NCI-H146 treated with DMSO at 0.1 percent for 48 hours (cell line): Measurements from ENCODE around the gene SPAG8.

Experiments
- DNase-seq: peaks from one replicate; lab custom pipeline; 2025; ENCODE audit not compliant: unreplicated experiment; lab: John Stamatoyannopoulos, UW

The SPAG8 gene, protein sequence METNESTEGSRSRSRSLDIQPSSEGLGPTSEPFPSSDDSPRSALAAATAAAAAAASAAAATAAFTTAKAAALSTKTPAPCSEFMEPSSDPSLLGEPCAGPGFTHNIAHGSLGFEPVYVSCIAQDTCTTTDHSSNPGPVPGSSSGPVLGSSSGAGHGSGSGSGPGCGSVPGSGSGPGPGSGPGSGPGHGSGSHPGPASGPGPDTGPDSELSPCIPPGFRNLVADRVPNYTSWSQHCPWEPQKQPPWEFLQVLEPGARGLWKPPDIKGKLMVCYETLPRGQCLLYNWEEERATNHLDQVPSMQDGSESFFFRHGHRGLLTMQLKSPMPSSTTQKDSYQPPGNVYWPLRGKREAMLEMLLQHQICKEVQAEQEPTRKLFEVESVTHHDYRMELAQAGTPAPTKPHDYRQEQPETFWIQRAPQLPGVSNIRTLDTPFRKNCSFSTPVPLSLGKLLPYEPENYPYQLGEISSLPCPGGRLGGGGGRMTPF

DNA sequence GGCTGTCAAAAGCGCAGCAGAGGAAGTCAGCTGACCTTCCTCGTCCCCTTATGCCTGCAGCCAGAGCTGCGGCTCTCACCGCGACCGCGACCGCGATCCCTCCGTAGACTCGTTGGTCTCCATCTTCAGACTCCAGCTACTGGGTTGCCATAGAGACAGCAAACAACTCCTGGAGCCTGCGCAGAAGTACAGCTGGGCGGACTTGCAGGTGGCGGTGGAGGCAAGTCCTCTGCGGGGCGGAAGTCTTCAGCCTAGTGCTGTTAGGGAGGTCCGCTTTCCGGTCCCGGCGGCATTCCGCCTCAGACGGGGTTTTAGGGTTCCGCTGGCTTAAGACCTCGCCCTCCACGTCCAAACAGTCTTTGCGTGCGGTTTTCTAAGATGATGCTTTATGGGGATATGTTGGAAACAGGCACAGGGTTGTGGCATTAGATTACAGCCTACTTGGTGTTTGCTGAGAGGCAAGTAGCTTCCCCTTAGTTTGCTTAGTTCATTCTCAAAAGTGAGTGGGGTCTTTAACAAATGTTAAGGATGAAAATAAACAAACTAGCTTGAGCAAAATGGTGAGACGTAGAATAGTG lies at the start of gene SPAG8:
SPAG8 (minus strand) TSS at position 238 of the 578 bp plus-strand sequence; CDS start at position 123, 115 bp downstream.
- DNase-seq, result peak; percentile 95

DNA sequence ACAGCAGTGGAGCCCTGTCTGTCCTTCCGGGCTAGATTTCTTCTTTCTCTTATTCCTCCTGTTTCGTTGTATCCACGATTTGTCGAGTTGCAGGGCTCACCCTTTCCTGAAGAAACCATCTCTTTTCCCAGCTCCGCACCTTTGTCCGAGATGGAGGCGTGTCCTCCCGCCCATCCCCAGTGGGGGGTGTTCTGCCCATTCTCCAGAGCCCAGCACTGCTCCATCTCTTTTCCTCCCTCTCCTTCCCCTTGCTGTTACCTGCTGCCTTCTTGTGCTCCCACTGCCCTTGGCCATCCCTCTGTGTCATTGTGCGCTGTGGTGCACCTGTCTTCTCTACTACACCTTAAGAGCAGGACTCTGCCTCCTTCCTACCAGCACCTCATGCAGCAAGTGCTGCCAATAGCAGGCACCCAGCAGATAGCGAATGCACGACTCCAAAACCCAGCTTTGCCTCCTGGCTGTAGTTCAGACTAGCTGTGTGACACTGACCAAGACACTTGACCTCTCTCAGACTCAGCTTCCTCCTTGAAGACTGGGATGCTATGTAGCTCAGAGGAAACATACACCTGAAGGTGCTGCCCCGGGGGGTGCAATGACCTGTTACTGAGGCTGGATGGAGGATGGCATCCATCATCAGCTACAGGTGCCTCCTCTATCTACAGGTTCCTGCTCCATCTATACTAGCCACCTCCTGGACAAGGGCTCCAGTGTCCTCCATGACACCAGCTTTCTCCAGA lies 49.3 kb upstream of the SPAG8 start:
- no peak for DNase-seq

- DNase-seq, result no peak
These were observed 47.9 kb upstream of the SPAG8 start for GRCh38 chr9:35859990-35860339.

GRCh38 chr9:35859310-35859989 lies 47.4 kb upstream of the SPAG8 start:
- DNase-seq, result no peak

DNA sequence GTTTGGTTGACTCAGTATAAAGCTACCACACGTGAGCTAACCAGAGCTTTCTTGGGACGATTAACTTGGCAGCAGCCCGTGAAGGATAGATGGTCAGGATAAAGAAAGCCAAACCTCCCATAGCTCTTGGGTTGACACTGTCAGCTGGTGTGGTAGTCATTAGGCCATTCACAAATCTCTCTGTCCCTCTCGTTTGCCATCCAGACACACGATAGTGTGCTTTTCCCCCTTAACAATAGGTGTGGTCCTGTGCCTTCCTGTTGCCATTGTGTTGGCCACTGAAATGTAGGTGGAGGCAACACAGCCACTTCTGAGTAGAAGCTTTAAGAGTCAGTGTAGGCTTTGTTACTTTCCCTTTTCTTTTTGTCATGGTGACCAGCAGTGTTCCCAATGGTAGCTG lies 46.4 kb upstream of the SPAG8 start:
- no peak for DNase-seq

DNA sequence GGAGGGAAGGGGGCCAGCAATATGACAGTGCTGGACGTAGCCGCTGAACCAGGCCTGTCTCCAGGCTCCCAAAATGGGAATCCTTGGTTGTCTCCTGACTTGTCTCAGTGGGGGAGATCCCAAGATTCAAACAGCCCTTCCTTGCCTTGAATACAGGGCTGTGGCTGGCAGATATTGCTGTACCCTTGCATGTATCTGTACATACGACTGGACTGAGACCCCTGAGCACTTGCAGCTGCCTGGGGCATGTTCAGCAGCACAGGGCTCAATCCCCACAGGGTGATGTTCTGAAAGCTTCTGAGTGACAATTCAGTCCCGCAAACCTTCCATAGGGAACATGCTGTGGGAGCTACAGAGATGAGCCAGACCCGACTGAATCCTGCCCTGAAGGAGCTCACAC lies 44.8 kb upstream of the SPAG8 start:
- no peak for DNase-seq

GRCh38 chr9:35856206-35856605 lies 44.1 kb upstream of the SPAG8 start:
- no peak for DNase-seq

- no peak for DNase-seq
These were observed 42.2 kb upstream of the SPAG8 start for GRCh38 chr9:35854091-35854762.

DNA sequence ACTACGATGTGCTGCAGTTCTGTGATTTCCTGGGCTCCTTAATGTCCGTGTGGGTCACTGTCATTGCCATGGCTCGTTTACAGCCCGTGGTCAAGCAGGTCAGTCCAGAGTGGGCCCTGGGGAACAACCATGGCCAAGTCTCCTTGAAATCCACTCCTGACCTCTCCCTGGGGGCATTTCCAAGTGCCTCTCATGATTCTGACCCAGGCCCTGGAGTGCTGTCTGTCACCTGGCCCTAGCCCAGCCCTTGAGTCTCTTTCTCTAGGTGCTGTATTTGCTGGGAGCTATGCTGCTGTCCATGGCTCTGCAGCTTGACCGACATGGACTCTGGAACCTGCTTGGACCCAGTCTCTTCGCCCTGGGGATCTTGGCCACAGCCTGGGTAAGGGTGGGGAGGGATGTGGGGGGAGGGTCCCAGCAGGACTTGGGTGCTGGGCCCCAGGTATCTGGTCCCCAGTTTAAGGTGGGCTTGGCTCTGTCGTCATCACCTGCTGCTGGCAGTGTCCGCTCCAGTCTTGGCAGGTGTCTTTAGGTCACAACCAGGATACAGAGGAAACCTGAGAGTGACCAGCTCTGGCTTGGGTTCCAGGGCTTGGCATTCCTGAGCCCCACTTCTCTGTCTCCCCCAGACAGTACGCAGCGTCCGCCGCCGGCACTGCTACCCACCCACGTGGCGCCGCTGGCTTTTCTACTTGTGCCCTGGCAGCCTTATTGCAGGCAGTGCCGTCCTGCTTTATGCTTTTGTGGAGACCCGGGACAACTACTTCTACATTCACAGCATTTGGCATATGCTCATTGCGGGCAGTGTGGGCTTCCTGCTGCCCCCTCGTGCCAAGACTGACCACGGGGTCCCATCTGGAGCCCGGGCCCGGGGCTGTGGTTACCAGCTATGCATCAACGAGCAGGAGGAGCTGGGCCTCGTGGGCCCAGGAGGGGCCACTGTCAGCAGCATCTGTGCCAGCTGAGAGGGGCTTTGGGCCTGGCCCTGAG lies 41.1 kb upstream of the SPAG8 start:
- DNase-seq, result no peak

DNA sequence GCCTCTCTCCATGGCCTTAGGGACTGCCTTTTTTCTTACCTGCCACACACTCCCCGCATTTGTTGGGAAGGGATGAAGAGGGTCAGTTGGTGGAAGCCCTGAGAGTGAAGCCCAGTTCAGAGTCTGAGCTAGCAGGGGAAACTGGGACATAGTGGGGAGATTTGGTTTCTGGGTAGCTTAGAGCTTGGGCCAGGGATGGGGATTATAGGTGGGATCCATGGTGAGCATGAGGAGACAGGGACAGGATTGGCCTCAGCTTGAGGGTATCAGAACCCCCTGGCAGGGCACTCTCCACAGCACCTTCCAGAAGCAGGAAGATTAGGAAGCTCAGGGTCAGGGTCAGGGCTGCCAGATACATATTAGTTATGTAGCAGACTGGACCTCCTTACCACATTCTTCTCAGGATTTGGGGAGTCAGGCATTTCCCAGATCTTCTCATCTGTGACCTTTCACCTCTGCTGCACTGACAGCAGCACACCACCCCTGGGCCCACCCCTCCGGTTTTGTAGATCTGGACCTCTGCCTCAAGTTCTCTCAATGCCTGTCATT lies 40.3 kb upstream of the SPAG8 start:
- DNase-seq, result no peak

DNA sequence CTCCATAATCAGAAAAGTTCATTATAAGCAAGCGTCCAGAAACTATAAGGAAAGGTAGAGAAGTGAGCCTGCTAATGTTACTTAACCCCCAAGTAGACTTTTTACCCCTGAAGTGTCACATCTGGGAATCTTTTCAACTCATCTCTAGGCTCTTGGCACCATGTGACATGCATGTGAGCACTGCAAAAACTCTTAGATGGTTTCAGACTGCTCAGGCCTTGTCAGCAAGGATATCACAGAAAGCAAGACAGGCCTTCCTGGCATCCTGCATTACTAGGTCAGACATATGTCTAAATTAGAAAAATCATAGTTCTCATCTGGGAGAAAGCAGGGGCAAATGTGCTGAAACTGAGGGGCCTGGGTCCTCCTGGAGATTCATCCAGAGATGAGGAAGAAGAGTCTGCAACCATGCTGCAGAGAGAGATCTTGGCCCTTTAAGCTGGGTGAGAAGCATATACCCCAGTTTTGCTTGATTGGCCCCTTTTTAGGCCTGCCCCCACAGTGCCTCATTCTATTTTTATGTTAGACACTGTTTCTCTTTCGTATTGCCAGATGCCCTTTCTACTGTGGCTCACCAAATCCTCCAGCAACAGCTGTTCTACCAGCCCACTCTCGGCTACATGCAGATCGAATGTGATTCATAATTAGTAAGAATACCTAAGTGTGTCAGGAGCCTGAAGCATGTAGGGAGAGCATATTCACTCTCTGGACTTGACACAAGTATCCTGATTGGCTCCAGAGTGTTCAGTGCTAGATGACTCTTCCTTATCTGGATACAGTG lies 35.9 kb upstream of the SPAG8 start:
- no peak for DNase-seq

DNA sequence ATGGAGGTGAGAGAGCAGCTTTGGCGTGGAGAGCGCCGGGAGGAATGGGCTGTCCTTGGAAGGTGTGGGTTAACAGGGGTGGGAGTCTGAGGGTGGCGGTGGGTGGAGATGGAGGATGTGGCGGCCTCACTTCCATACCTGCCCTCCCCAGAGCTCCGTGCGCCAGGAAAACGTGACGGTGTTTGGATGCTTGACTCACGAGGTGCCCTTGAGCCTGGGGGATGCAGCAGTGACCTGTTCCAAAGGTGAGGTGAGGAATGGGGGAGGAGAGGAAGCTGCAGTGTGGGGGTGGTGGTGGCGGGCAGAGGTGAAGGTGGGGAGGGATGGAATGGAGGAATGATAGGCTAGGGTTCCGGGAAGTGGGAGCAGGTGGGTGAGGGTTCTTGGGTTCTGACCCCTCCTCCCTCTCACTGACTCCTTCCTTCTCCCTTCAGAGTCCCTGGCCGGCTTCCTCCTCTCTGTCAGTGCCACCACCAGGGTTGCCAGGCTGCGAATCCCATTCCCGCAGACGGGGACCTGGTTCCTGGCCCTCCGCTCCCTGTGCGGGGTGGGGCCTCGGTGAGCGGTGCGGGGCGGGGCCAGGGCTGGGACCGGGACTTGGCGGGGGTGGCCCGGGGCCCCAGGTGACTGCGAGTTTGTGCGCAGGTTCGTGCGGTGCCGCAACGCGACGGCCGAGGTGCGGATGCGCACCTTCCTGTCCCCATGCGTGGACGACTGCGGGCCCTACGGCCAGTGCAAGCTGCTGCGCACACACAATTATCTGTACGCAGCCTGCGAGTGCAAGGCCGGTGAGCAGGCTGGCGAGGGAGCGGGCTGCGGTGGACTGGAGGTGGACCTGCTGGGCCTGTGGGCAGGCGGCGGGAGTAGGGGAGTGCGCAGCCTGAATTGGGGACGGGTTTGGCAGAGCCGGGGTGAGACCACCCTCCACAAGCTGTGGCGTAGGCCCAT lies 34.0 kb upstream of the SPAG8 start:
- no peak for DNase-seq

GRCh38 chr9:35844628-35845270 lies 32.7 kb upstream of the SPAG8 start:
- DNase-seq, result no peak

DNA sequence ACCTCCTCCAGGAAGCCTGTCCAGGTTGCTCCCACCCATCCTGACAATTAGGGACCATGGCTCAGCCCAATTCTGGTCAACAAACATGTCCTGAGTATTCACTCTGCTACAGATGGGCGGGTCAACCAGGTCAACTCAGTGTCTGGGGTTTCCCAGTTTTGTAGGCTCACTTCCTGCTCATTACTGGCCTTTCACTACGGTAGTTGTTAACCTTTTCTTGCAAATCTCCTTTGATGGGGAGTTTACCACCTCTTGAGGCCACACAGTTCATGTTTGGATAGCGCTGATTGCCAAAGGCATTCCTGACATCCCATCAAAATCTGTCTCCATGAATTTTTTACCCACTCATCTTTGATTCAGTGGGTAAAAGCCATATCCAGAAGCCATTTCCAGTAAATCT lies 30.7 kb upstream of the SPAG8 start:
- no peak for DNase-seq

DNA sequence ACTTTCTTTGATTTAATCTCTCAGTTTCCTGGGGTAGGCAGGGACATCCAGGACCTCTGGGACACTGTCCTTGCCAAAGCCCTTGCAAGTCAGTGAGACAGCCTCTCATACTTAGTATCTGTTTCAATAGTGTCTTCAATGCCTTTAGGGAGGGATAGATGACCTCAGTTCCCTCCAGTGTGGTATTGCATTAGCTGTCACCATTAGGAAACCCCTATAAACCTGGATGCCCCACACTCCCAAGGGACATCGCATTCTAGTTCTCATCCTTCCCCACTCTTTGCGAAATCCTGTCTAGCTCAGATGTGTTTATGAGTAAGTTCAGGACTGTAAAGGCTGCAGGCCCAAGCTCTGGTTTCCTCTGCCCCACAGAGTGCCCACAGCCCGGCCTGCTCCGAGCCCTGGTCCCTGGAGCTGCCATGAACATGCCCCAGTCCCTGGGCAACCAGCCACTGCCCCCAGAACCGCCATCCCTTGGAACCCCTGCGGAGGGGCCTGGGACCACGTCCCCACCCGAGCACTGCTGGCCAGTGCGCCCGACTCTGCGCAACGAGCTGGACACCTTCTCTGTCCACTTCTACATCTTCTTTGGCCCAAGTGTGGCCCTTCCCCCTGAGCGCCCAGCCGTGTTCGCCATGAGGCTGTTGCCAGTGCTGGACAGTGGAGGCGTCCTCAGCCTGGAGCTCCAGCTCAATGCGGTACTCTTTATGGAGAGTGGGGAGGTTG lies 30.1 kb upstream of the SPAG8 start:
- DNase-seq, result no peak

GRCh38 chr9:35841645-35841900 lies 29.5 kb upstream of the SPAG8 start:
- no peak for DNase-seq
